Heart left ventricle (tissue), 16 donors: ENCODE results near the gene KRT6A. TPM values are rescaled to one million over a fixed set of nuclear protein-coding genes. Genes with fewer than 3 reads are reported as not detected.

ENCODE experiments used
- ATAC-seq, 4 donors: fragments of 200-7000 bp; cut with Tn5 transposase; one replicate each; pipeline ENCODE4 v1.9.1; 2020 to 2022; ENCODE audit warnings: moderate library complexity in 4 of 4, mild to moderate bottlenecking in 3 of 4, moderate number of reproducible peaks in 1 of 4
- DNase-seq, 5 donors: peaks; one replicate each; pipeline ENCODE4 v3.0.0-alpha.2; 2020
- H3K27ac ChIP-seq, 12 donors: fragments of 200-600 bp; sonication (generic) in 4 of 12; one replicate each; pipeline versions ENCODE4 v1.5.0 to v1.8.0; 2016 to 2022; ENCODE audit warnings: mild to moderate bottlenecking in 2 of 12
- H3K27me3 ChIP-seq, 9 donors: fragments of 200-600 bp; sonication (generic) in 2 of 9; one replicate each; pipeline versions ENCODE4 v1.5.1 to v1.8.0; 2016 to 2022; ENCODE audit warnings: mild to moderate bottlenecking in 3 of 9
- H3K36me3 ChIP-seq, 9 donors: fragments of 200-600 bp; sonication (generic) in 2 of 9; one replicate each; pipeline versions ENCODE4 v1.5.0 to v1.8.0; 2018 to 2022; ENCODE audit warnings: mild to moderate bottlenecking in 2 of 9
- H3K4me1 ChIP-seq, 12 donors: fragments of 200-600 bp; sonication (generic) in 4 of 12; one replicate each; pipeline versions ENCODE4 v1.5.0 to v1.8.0; 2016 to 2022; ENCODE audit warnings: mild to moderate bottlenecking in 3 of 12
- H3K4me3 ChIP-seq, 12 donors: fragments of 200-600 bp; sonication (generic) in 4 of 12; one replicate each; pipeline versions ENCODE4 v1.5.0 to v1.8.0; 2017 to 2022; ENCODE audit warnings: mild to moderate bottlenecking in 9 of 12, moderate library complexity in 4 of 12
- H3K9me3 ChIP-seq, 12 donors: fragments of 200-600 bp; sonication (generic) in 4 of 12; one replicate each; pipeline versions ENCODE4 v1.5.0 to v1.8.0; 2016 to 2022; ENCODE audit warnings: mild to moderate bottlenecking in 1 of 12
- CTCF ChIP-seq, 12 donors: fragments of 200-600 bp; sonication (generic) in 4 of 12; IDR thresholded peaks; one replicate each; pipeline versions ENCODE4 v1.5.0 to v1.8.0; 2018 to 2022; ENCODE audit warnings: antibody characterized with exemption in 12 of 12, mild to moderate bottlenecking in 5 of 12
- POLR2A ChIP-seq, 2 donors: fragments of 450-650 bp; IDR thresholded peaks; one replicate each; pipeline ENCODE4 v1.6.1; 2017; ENCODE audit warnings: antibody characterized with exemption in 2 of 2, mild to moderate bottlenecking in 2 of 2, moderate library complexity in 2 of 2
- WGBS, 4 donors: extraction: QIAGEN DNeasy Blood & Tissue Kit in 2 of 4; methylation state at CpG; one replicate each; pipeline versions ENCODE4 v1.1.5 to v1.1.7; 2013 to 2018; 5-methylcytosine and 5-hydroxymethylcytosine counted together
- intact Hi-C, 10 donors: fragments of 100-400 bp; cut with DNase I; formaldehyde crosslinking; loops; one replicate each; pipeline versions ENCODE4 v1.11.1 to v1.14.2; 2022
- polyA plus RNA-seq, 2 donors: library from polyadenylated mRNA; stranded (reverse); fragments of 200-250 nt; gene quantifications; one replicate each; pipeline ENCODE4 v1.2.3, GENCODE V29; 2013
- total RNA-seq, 9 donors: library from RNA; depleted of rRNA in 2 of 9; stranded (reverse); fragments of >200 nt in 2 of 9; fragmentation: NEBNext Ultra II Directional in 3 of 9; extraction: Animal tissue kit (Norgen Biotek cat#: 25700) in 3 of 9; gene quantifications; one replicate each; pipeline versions ENCODE4 v1.1.0 to v1.2.4, GENCODE V29; 2016 to 2023
- donor health status: ischemic (EF 13 %, LVEDD 7.1; RV severe dilation, severe dysfunction).
- donor health status: healthy with polysubstance abuse.
- donor health status: DM: no; HTN: yes; CAD: no.
- donor health status: DM: no; HTN: no; CAD: no.
- donor health status: ischemic (EF 25% LVEDD 6.9; RV normal size, moderate dysfunction).
- donor health status: ischemic (EF 25% LVEDD 5.7; RV mildly dilated, moderate dysfunction).
- donor health status: healthy.
- donor health status: DM: yes; HTN: yes; CAD: no.
- donor health status: ischemic (EF 35%, LVEDD 5.7; RV mildly dilated, moderate dysfunction).
- donor health status: nonischemic (EF 11% LVEDD 7.7; RV severe dilation, severe dysfunction).
- donor health status: DM: yes; HTN: yes; CAD: no.
- donor health status: PGD.
- donor health status: ischemic (EF 29% LVEDD 5.4; RV normal size, mild dysfunction).
- donor health status: nonischemic (EF 23%, LVEDD 6.1; RV moderate dilation, normal function).

KRT6A gene
- total and polyA plus RNA-seq, 11 donors = 0.03 to 0.11 TPM; not detected in 9

GRCh38 chr12:52517888-52518287 lies 24.8 kb upstream of the KRT6A start:
- Histone ChIP-seq H3K4me1 (no peaks in the 10 kb centered on the region), H3K4me3 (no peak overlapping the region), H3K27ac (no peak overlapping the region), H3K36me3 (no peaks in the 10 kb centered on the region), H3K9me3 (no peaks in the 10 kb centered on the region), H3K27me3 (no peaks in the 10 kb centered on the region)
- TF ChIP-seq CTCF (IDR thresholded peaks at IDR 0.05) (no peak), POLR2A (IDR thresholded peaks at IDR 0.05) (no peak)
- ATAC-seq (no peak), DNase-seq (no peak)
- intact Hi-C loops = loop anchor here in 1 of 10 donors (10.0 kb wide), 1 partner anchor 363 kb away; no protein-coding TSS in a partner anchor
- 83 to 91% (median 89%) methylated on average over 5 of the region's 5 CpGs for WGBS, 4 donors

GRCh38 chr12:52517005-52517835 lies 24.2 kb upstream of the KRT6A start:
- Histone ChIP-seq H3K9me3 (no peaks in the 10 kb centered on the region), H3K27ac (no peak overlapping the region), H3K36me3 (no peaks in the 10 kb centered on the region), H3K4me3 (no peak overlapping the region), H3K27me3 (no peaks in the 10 kb centered on the region), H3K4me1 (no peaks in the 10 kb centered on the region)
- TF ChIP-seq CTCF (IDR thresholded peaks at IDR 0.05) = no peak
- TF ChIP-seq POLR2A (IDR thresholded peaks at IDR 0.05) = no peak
- ATAC-seq (no peak), DNase-seq (no peak)
- WGBS, 4 donors = 88 to 93% (median 90%) methylated on average over 13 to 14 of the region's 14 CpGs
- intact Hi-C loops = loop anchor here in 1 of 10 donors (10.0 kb wide), 1 partner anchor 362 kb away; no protein-coding TSS in a partner anchor

- Histone ChIP-seq H3K4me1 (no peaks in the 10 kb centered on the region), H3K4me3 (no peak overlapping the region), H3K27ac (no peak overlapping the region), H3K9me3 (peaks cover 0 to 2% (median under 1%) of the 10 kb centered on the region in 12 donors), H3K36me3 (no peaks in the 10 kb centered on the region), H3K27me3 (no peaks in the 10 kb centered on the region)
- no peak for ATAC-seq
- no peak for DNase-seq
- WGBS, 4 donors = 87 to 91% (median 89%) methylated on average over 15 of the region's 15 CpGs
- intact Hi-C loops = loop anchor here in 1 of 10 donors (10.0 kb wide), 1 partner anchor 361 kb away; no protein-coding TSS in a partner anchor
- no peak for TF ChIP-seq POLR2A (IDR thresholded peaks at IDR 0.05)
- no peak for TF ChIP-seq CTCF (IDR thresholded peaks at IDR 0.05)
Measured at GRCh38 chr12:52515927-52516831, 23.1 kb upstream of the KRT6A start.

GRCh38 chr12:52515319-52515646 lies 22.2 kb upstream of the KRT6A start:
- TF ChIP-seq POLR2A (IDR thresholded peaks at IDR 0.05) = no peak
- no peak for TF ChIP-seq CTCF (IDR thresholded peaks at IDR 0.05)
- ATAC-seq (no peak), DNase-seq (no peak)
- Histone ChIP-seq H3K27me3 (peaks cover 0 to 4% (median 0%) of the 10 kb centered on the region in 9 donors), H3K27ac (no peak overlapping the region), H3K36me3 (no peaks in the 10 kb centered on the region), H3K9me3 (peaks cover 0 to 11% (median 2%) of the 10 kb centered on the region in 12 donors), H3K4me1 (no peaks in the 10 kb centered on the region), H3K4me3 (no peak overlapping the region)
- intact Hi-C loops = loop anchor here in 1 of 10 donors (10.0 kb wide), 1 partner anchor 360 kb away; no protein-coding TSS in a partner anchor
- WGBS, 4 donors = 95 to 100% (median 97%) methylated on average over 1 of the region's 1 CpG
